Parathyroid adenoma (tissue), 2 donors: ENCODE data around the gene GRM7.

Experiments
- H2AFZ ChIP-seq: fragments of 300-600 bp; sonication (generic); one replicate; pipeline ENCODE4 v1.7.0; 2017; ENCODE audit warnings: antibody characterized with exemption, mild to moderate bottlenecking
- H3K27ac ChIP-seq: fragments of 300-600 bp; sonication (generic); one replicate; pipeline ENCODE4 v1.7.0; 2017
- H3K27me3 ChIP-seq: fragments of 300-600 bp; sonication (generic); one replicate; pipeline ENCODE4 v1.7.0; 2017; ENCODE audit warnings: low read length; ENCODE audit not compliant: control insufficient read depth, insufficient read depth
- H3K36me3 ChIP-seq: fragments of 300-600 bp; sonication (generic); one replicate; pipeline ENCODE4 v1.7.0; 2017; ENCODE audit warnings: low read length; ENCODE audit not compliant: control insufficient read depth, insufficient read depth
- H3K4me1 ChIP-seq: fragments of 300-600 bp; sonication (generic); one replicate; pipeline ENCODE4 v1.7.0; 2017; ENCODE audit warnings: control low read depth
- H3K4me2 ChIP-seq: fragments of 300-600 bp; sonication (generic); one replicate; pipeline ENCODE4 v1.7.0; 2017; ENCODE audit warnings: low read length
- H3K4me3 ChIP-seq: fragments of 300-600 bp; sonication (generic); one replicate; pipeline ENCODE4 v1.7.0; 2017; ENCODE audit warnings: low read depth, low read length
- H3K79me2 ChIP-seq: fragments of 300-600 bp; sonication (generic); one replicate; pipeline ENCODE4 v1.7.0; 2017; ENCODE audit warnings: control low read depth
- H3K9ac ChIP-seq: fragments of 300-600 bp; sonication (generic); one replicate; pipeline ENCODE4 v1.7.0; 2017; ENCODE audit warnings: mild to moderate bottlenecking
- H3K9me3 ChIP-seq: fragments of 300-600 bp; sonication (generic); one replicate; pipeline ENCODE4 v1.7.0; 2017; ENCODE audit warnings: low read length; ENCODE audit not compliant: control insufficient read depth
- CTCF ChIP-seq: fragments of 300-600 bp; sonication (generic); IDR thresholded peaks from one replicate; pipeline ENCODE4 v1.7.0; 2017; ENCODE audit warnings: antibody characterized with exemption, mild to moderate bottlenecking
- donor health status: primary hyperparathyroidism.

Gene GRM7

GRCh38 chr3:7576506-7576905, 715.6 kb downstream of the GRM7 start:
- Histone ChIP-seq H3K9ac (no peak overlapping the region), H3K4me1 (no peaks in the 10 kb centered on the region), H3K4me3 (no peak overlapping the region), H2AFZ (no peak overlapping the region), H3K27ac (no peak overlapping the region), H3K79me2 (no peaks in the 10 kb centered on the region), H3K4me2 (no peak overlapping the region), H3K27me3 (no peaks in the 10 kb centered on the region), H3K9me3 (no peaks in the 10 kb centered on the region), H3K36me3 (no peaks in the 10 kb centered on the region)
- no peak for TF ChIP-seq CTCF

GRCh38 chr3:7577513-7577912, 716.6 kb downstream of the GRM7 start:
- TF ChIP-seq CTCF = no peak
- Histone ChIP-seq H3K4me1 (no peaks in the 10 kb centered on the region), H2AFZ (no peak overlapping the region), H3K4me2 (no peak overlapping the region), H3K27ac (no peak overlapping the region), H3K79me2 (no peaks in the 10 kb centered on the region), H3K9ac (no peak overlapping the region), H3K36me3 (no peaks in the 10 kb centered on the region), H3K4me3 (no peak overlapping the region), H3K27me3 (no peaks in the 10 kb centered on the region), H3K9me3 (no peaks in the 10 kb centered on the region)

- H3K4me1 ChIP-seq = no peaks in the 10 kb centered on the region
- no peak overlapping the region for H3K9ac ChIP-seq
- H3K79me2 ChIP-seq = no peaks in the 10 kb centered on the region
- no peak overlapping the region for H3K4me2 ChIP-seq
- no peaks in the 10 kb centered on the region for H3K9me3 ChIP-seq
- no peak for TF ChIP-seq CTCF
- no peaks in the 10 kb centered on the region for H3K36me3 ChIP-seq
- no peak overlapping the region for H2AFZ ChIP-seq
- no peaks in the 10 kb centered on the region for H3K27me3 ChIP-seq
- H3K27ac ChIP-seq = no peak overlapping the region
- H3K4me3 ChIP-seq = no peak overlapping the region
Observed at GRCh38 chr3:7581831-7582230, 720.9 kb downstream of the GRM7 start.

GRCh38 chr3:7585052-7585451, 724.1 kb downstream of the GRM7 start:
- Histone ChIP-seq H3K36me3 (no peaks in the 10 kb centered on the region), H3K4me2 (no peak overlapping the region), H3K4me3 (no peak overlapping the region), H3K9me3 (no peaks in the 10 kb centered on the region), H3K4me1 (no peaks in the 10 kb centered on the region), H3K79me2 (no peaks in the 10 kb centered on the region), H2AFZ (no peak overlapping the region), H3K27ac (no peak overlapping the region), H3K9ac (no peak overlapping the region), H3K27me3 (no peaks in the 10 kb centered on the region)
- no peak for TF ChIP-seq CTCF

GRCh38 chr3:7588236-7588635, 727.3 kb downstream of the GRM7 start:
- Histone ChIP-seq H3K36me3 (no peaks in the 10 kb centered on the region), H3K79me2 (no peaks in the 10 kb centered on the region), H2AFZ (no peak overlapping the region), H3K27me3 (no peaks in the 10 kb centered on the region), H3K4me1 (no peaks in the 10 kb centered on the region), H3K9ac (no peak overlapping the region), H3K4me3 (no peak overlapping the region), H3K4me2 (no peak overlapping the region), H3K9me3 (no peaks in the 10 kb centered on the region), H3K27ac (no peak overlapping the region)
- no peak for TF ChIP-seq CTCF
